HG02852 (cell line): ENCODE results near the gene DENND1A.

Source experiments
- ATAC-seq: cut with Tn5 transposase; IDR thresholded peaks from one replicate; pipeline ENCODE4 v1.9.1; 2021; ENCODE audit warnings: mild to moderate bottlenecking, moderate library complexity; ENCODE audit not compliant: unreplicated experiment

The DENND1A gene

DNA sequence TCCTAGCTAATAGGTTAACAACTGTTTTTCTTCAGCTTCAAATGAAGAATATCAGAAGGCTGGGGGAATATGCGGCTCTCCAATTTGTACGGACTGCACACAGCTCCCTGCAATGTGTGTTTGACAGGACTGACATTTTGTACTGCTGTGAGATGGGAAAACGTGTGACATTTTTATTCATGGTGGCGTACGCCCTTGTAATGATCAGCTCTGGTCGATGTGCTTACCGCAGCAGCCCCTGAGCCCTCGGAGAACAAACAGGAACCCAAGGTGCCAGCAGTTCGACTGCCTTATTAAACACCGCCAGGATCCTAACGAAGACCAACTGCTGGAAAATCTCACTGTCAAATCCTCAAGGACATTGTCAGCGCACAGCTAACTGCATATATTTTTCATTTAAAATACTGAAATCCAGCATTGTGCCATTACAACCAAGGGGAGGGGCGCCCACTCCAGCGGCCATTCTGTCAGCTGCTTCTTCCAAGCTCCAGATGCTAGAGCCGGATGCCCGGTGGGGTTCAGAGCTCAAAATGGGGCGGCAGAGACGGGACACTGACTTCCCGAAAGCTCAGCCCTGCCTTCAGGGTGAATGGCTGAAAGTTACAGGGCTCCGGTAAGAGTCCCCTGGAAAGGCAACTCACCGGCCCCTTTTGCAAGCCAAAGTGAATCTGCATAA is 507.2 kb downstream of the DENND1A start:
- no peak for ATAC-seq

DNA sequence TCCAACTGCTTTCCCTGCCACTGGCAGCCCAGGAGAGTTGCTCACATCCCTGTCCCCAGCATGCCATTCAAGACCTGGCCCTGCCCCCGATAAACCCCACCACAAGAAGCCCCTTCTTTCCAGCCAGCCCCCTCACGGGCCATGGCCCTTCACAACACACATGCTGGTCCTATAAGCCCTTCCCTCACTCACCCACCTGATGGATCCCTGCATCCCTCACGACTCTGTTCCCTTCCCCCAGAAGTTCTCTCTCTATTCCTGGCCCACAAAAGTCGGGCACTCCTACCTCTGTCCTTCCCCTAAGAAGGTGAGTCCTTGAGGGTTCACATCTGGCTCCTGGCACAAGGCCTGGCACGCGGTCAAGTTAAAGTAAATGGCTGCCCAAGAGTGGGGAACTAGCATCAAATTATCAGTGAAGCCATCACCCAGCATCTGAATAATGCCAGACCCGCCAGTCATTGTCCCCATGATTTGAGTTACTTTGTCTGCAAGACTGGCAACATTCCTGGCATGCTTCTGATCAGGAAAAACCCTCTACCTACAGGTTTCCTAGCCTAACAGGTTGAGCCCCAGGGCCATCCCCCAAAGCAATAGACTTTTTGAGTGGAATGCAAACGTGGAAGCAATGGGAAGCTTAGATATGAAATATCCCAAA is 508.0 kb downstream of the DENND1A start:
- no peak for ATAC-seq

- ATAC-seq: no peak
These were observed 508.7 kb downstream of the DENND1A start for GRCh38 chr9:123421186-123421585.

DNA sequence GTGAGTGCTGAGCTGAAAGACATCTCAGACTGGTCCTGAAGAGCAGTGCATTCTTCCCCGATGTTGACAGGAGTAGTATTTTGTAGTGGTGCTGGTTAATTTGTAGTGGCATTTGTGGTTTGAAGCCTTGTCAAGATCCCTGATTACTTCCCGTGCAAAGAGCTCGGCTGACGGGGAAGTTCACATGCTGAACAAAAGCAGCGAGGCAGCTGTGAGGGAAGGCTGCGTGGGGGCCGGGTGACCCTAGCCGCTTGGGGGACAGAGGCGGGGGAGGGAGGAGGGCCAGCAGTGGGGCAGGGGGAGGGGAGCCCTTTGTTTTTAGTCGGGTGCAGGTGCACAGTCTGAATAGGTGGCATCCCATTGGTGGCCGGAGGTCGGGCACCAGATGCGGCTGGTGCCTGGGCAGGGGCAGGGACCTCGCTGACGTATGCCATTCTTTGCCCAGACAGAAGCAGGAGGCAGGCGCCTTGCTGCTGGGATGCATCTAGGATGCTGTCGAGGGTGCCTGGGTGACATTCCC is 509.3 kb downstream of the DENND1A start:
- no peak for ATAC-seq

GRCh38 chr9:123419721-123420591 is 510.0 kb downstream of the DENND1A start:
- ATAC-seq: no peak

DNA sequence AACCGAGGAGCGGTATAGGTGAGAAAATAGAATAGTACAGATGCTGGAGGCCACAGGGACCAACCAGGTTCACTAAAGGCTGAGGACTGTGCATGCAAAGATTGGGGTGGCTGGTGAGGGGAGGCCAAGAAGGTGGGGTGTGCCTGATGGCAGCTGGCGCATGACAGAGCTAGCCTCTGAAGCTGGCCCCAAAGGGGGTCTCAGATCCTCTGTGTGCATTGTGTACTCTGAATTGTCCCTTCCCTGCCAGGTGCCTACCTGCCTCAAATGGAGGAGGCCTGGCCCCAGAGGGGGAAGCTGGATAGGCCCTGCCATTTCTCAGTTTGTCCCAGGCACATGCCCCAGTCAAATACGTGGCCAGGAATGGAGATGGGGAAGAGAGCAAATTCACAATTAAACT is 510.8 kb downstream of the DENND1A start:
- ATAC-seq: no peak

- ATAC-seq: no peak
These were observed 511.4 kb downstream of the DENND1A start for GRCh38 chr9:123418506-123418905.

GRCh38 chr9:123418052-123418430 is 511.9 kb downstream of the DENND1A start:
- ATAC-seq: no peak

DNA sequence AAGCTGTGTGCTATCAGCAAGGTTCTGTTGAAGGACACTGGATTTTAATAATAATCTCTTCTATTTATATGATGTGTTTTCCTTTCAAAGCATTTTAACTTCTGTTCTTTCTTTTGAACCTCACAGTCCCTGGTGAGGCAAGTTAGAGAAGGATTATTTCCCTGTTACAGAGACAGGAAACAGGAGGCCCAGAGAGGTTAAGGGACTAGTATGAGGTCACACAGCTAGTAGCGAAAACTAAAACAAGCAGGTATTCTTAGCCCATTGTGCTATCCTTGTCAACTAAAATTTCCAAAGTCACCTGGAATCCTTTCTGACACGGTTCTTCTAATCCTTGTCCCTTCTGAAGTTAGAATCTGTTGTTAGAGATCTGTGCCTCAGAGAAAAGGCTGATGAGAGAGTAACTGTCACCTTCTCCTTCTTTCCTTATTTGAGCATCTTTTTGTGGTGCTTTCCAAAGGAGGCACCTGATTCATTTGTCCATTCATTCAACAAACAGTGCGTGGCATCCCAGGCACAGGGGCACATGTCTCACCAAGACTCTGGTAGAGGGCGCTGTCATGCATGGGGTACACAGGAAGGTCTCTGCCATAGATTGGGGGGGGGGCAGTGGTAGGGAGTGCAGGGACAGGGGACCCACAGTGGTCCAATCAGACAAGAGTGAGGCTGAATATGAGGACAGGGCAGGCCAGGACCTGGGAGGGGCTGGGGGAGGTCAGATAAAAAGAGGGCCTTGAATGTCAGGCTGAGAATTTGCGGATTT is 512.5 kb downstream of the DENND1A start:
- ATAC-seq: no peak

GRCh38 chr9:123416176-123416575 is 513.8 kb downstream of the DENND1A start:
- no peak for ATAC-seq

DNA sequence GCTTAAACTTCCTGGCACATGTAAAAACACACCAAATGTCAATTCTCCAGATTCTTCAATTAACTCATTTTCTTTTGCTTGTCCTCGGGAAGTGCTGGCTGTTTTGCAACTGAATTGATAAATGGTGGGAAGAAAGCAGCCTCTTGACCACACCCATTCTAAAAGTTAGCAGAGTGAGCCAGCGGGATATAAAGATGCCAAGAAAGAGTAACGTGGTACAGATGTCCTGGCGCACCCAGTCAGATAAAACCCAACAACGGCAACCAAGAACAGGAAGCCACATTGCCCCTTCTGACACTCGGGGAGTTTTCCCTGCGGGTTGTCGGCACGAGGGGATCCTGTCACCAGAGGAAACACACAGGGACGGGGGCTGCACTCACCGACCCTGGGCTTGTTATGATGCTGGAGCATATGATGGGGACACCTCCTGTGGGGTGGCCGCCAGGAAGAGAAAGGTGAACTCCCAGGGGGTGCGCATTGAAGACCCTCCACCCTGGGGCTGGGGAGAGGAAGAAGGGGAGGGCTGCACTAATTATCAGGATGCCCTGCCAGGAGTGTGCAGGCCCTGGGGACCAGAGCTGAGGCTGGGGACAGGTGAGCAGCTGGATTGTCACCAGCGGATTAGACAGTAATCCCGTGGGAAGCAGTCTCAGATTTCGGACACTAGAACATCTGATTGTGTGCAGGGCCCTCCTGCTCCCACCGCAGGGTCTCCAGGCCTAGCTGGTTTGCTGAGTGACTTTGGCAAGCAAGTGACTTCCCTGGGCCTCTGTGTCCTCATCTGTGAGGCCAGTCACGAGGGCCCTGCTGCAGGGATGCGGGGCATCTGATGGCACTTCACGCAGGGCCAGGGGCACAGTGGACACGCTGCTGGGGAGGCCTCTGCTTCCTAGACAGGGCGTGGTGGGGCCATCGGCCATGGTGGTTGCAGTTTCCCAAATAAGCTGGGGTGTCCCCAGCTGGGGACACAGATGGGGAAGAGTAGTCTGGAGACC is 514.7 kb downstream of the DENND1A start:
- ATAC-seq: no peak

DNA sequence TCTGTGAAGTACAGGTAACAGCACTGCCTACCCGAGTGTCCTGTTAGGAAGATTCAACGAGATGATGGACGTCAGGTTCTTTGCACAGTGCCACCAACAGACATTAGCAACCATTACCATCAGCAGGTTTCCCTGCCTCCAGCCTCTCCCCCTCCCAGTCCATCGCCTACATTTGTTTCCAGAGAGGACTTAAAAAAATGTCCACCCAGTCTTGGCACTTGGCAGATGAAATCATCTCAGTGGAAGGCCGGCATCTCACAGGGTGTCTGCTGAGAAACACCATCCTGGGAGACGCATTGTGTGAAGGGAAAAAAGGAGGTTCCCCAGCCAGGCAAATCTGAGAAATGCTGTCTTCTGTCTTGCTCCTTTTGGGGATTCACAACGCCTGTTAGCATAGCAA is 515.7 kb downstream of the DENND1A start:
- ATAC-seq: no peak

DNA sequence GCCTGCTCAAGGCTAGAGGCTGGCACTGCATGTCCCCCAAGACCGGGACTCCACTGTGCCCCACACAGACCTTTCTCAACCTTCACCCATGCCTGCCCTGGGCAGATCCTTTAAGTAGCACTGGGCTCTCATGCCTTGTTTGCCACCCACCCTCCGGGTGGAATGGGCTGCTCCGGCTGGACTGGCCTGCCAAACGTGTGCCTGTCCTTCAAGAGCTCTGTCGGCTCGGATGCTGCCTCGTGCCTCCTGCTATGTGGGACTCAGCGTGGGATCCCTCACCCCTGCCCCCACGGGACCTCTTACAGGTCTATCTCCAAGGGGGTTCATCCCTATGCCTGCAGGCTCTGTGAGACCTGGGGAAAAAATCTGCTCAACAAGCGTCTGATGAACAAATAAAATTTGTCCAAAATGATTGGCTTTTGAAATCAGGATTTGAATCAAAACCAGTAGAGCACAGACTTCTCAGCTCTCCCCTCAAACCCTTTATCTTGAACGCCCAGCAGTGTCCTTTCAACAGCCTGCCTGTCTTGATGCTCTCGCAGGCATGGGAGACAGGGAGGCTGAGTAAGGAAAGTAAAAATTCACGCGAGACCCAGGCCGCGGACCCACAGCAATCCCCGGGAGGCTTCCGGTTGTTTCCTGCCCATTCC is 517.6 kb downstream of the DENND1A start:
- no peak for ATAC-seq

DNA sequence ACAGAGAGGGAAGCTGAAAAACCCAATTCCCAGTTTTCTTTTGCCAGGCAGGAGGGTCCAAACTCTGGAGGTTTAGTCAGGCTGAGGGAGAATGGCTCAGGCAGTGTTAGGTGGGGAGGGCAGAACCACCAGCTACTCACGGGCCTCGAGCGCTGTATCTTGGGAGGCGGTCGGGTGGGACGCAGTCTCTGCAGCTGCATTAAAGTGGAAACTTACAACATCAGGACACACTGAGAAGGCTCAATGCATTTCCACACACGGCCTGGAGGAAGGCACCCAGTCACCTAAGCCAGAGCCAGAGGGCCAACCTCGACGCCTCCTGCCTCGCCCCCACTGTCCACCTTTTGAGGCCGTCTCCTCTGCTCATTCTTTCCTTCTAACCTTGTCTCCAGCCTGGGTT is 518.3 kb downstream of the DENND1A start:
- ATAC-seq: no peak

- ATAC-seq: no peak
These were observed 518.7 kb downstream of the DENND1A start for GRCh38 chr9:123411191-123411590.

DNA sequence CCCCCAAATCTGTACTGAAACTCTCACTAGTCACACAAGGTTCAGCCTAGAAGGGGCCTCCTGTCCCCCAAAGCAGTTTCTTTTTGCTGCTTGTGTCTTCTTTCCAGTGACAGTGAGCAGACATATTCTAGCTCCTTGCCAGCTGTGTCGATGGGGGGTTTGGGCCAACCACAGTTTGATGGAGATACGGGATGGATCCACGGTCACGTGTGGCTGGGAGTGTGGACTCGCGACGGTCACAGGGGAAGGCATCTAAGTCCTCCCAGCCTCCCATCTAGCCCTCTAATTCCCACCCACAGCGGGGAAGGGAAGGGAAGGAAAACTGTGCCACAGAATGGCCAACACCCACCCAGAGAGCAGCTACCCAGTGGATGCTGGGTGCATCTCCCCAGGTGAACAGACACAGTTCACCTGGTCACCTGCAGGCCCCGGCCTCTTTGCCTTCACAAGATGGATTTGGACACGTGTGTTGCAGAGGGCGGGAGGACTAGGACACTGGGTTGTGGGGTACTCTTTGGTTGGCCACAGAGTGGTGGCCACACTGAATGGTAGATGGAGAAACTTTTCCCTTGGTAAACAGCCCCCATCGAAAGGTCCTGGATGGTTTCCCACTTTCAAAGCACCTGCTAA is 519.5 kb downstream of the DENND1A start:
- ATAC-seq: no peak

DNA sequence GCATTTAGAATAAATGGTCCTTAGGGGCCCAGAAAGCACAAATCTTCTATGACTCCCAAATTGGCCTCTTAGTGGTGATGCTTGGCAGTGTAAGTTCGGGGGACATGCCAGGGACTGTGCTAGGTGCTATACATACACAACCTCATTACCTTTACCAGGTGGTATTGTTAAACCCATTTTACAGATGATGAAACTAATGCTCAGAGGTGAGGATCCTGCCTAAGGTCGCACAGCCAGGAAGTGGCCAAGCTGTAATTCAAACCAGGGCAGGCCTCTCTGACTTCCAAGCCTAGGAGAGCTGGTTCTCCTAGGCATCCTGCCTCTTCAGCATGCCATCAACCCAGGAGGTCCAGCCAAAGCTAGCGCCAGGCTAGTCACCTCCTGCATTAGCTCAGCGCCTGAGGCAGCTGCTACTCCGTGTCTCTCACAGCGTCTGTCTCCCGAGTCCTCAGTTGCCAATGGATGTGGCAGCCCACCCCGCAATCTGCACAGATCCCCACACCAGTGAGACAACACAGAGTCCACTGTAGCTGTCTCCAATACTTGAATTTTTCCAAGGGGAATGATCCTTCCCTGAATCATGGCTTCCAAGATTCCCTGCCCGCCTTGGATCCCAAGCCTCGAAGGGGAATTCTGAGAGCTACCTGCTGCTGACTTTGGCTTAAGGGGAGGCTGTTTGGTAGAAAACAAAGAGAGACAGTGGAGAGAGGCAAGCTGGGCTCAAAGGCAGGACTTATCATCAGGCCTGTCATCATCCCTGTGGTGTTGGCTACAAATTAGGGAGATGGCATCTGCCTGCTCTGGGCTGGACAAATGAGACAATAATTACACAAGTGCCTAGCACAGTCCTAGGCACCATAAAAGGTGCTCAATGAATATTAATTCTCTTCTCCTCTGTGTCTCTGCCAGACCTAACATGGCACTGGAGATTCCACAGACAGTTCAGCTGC is 521.3 kb downstream of the DENND1A start:
- ATAC-seq: no peak
